Glutamatergic neuron (in vitro differentiated cells): ENCODE measurements around the gene BCKDHA. TPM values are rescaled to one million over a fixed set of nuclear protein-coding genes. Genes with fewer than 3 reads are reported as not detected.

Experiments
- DNase-seq: peaks from one replicate; pipeline ENCODE4 v3.0.0; 2022
- H3K27ac Mint-ChIP-seq: one replicate; pipeline ENCODE4 v1.8.0; 2020; ENCODE audit warnings: mild to moderate bottlenecking, mixed read lengths, inconsistent platforms; ENCODE audit not compliant: unreplicated experiment
- H3K27me3 Mint-ChIP-seq: one replicate; pipeline ENCODE4 v1.8.0; 2020; ENCODE audit warnings: mild to moderate bottlenecking, moderate library complexity, mixed read lengths, inconsistent platforms; ENCODE audit not compliant: unreplicated experiment
- H3K36me3 Mint-ChIP-seq: one replicate; pipeline ENCODE4 v1.8.0; 2020; ENCODE audit warnings: mild to moderate bottlenecking, mixed read lengths, inconsistent platforms; ENCODE audit not compliant: unreplicated experiment
- H3K4me1 Mint-ChIP-seq: one replicate; pipeline ENCODE4 v1.8.0; 2020; ENCODE audit warnings: mild to moderate bottlenecking, low read depth, mixed read lengths, inconsistent platforms; ENCODE audit not compliant: unreplicated experiment
- H3K4me3 Mint-ChIP-seq: one replicate; pipeline ENCODE4 v1.8.0; 2020; ENCODE audit warnings: mild to moderate bottlenecking, mixed read lengths, inconsistent platforms; ENCODE audit not compliant: unreplicated experiment
- H3K9me3 Mint-ChIP-seq: one replicate; pipeline ENCODE4 v1.8.0; 2020; ENCODE audit warnings: mild to moderate bottlenecking, moderate library complexity, mixed read lengths, inconsistent platforms; ENCODE audit not compliant: unreplicated experiment
- CTCF ChIP-seq: fragments of 200-600 bp; sonication (generic); IDR thresholded peaks from one replicate; pipeline ENCODE4 v1.5.0; 2021; ENCODE audit not compliant: partially characterized antibody, unreplicated experiment
- total RNA-seq: library from RNA; stranded (reverse); fragmentation: NEBNext Ultra II Directional; extraction: Animal tissue kit (Norgen Biotek cat#: 25700); gene quantifications from one replicate; pipeline ENCODE4 v1.2.1, GENCODE V29; 2021; ENCODE audit not compliant: unreplicated experiment

Gene BCKDHA
- total RNA-seq, 1 donor from 2014 or later = 11.0 TPM

GRCh38 chr19:41435936-41436673, 38.5 kb downstream of the BCKDHA start:
- H3K4me1 Mint-ChIP-seq = peaks cover 5% of the 10 kb centered on the region
- peaks cover 2% of the 10 kb centered on the region for H3K9me3 Mint-ChIP-seq
- DNase-seq = no peak
- no peak for TF ChIP-seq CTCF
- H3K27ac Mint-ChIP-seq = no peak overlapping the region
- H3K27me3 Mint-ChIP-seq = peaks cover 5% of the 10 kb centered on the region
- H3K4me3 Mint-ChIP-seq = no peak overlapping the region
- H3K36me3 Mint-ChIP-seq = peaks cover 4% of the 10 kb centered on the region

- Mint-ChIP-seq H3K27me3 (peaks cover 7% of the 10 kb centered on the region), H3K9me3 (peaks cover 2% of the 10 kb centered on the region), H3K4me1 (peaks cover 5% of the 10 kb centered on the region), H3K27ac (no peak overlapping the region), H3K4me3 (no peak overlapping the region), H3K36me3 (peaks cover 4% of the 10 kb centered on the region)
- no peak for DNase-seq
- TF ChIP-seq CTCF = no peak
These were observed 39.0 kb downstream of the BCKDHA start for GRCh38 chr19:41436674-41436951.

- no peak for DNase-seq
- Mint-ChIP-seq H3K36me3 (peaks cover 4% of the 10 kb centered on the region), H3K4me3 (peak overlapping the region; percentile 68), H3K27ac (no peak overlapping the region), H3K9me3 (peaks cover 2% of the 10 kb centered on the region), H3K27me3 (peaks cover 4% of the 10 kb centered on the region), H3K4me1 (peaks cover 5% of the 10 kb centered on the region)
- TF ChIP-seq CTCF = no peak
These were observed 40.4 kb downstream of the BCKDHA start for GRCh38 chr19:41437944-41438574.

GRCh38 chr19:41439441-41440222, 42.0 kb downstream of the BCKDHA start, which contains the start of gene DMAC2:
TSS of gene DMAC2 (minus strand) at chr19:41439912. CDS start at chr19:41439899, 13 bp downstream.
- peak within 1 kb of the TSS; percentile 20 for H3K27ac Mint-ChIP-seq
- H3K4me1 Mint-ChIP-seq = peaks cover 5% of the 10 kb centered on the region
- TF ChIP-seq CTCF = no peak
- peak; percentile 93 for DNase-seq
- peaks cover 4% of the 10 kb centered on the region for H3K36me3 Mint-ChIP-seq
- H3K9me3 Mint-ChIP-seq = peaks cover 2% of the 10 kb centered on the region
- peak within 1 kb of the TSS; percentile 18 for H3K4me3 Mint-ChIP-seq
- H3K27me3 Mint-ChIP-seq = peaks cover 8% of the 10 kb centered on the region
